ENCODE measurements around the gene PLA2G4D. TPM values are rescaled to one million over a fixed set of nuclear protein-coding genes. Genes with fewer than 3 reads are reported as not detected.
A peak's percentile ranks its signal among the peaks of the same experiment; 100 is the strongest.

PLA2G4D gene
- polyA plus RNA-seq, 1 of the 3 experiments (the other 2 are of a cell fraction) = not detected

- TF ChIP-seq POLR2AphosphoS5 (IDR thresholded peaks at IDR 0.05; ENCODE audit: low read depth, low read length) (no peak), MXI1 (IDR thresholded peaks at IDR 0.05; ENCODE audit: low read depth, low read length) (no peak), TAF1 (IDR thresholded peaks at IDR 0.05; ENCODE audit: borderline replicate concordance, low read depth, low read length) (no peak), TEAD4 (IDR thresholded peaks at IDR 0.05; ENCODE audit: borderline replicate concordance, insufficient read depth) (no peak), MEF2A (IDR thresholded peaks at IDR 0.05; ENCODE audit: borderline replicate concordance, low read depth) (no peak), YY1 (IDR thresholded peaks at IDR 0.05; ENCODE audit: low read depth) (no peak), GABPA (IDR thresholded peaks at IDR 0.05; ENCODE audit: low read depth) (no peak), IRF3 (IDR thresholded peaks at IDR 0.05; ENCODE audit: low read depth, low read length) (no peak), ZBTB33 (IDR thresholded peaks at IDR 0.05; ENCODE audit: borderline replicate concordance, low read depth) (no peak)
- Histone ChIP-seq H3K79me2 (ENCODE audit: insufficient read depth) (no peaks in the 10 kb centered on the region), H3K9me2 (no peaks in the 10 kb centered on the region), H3K9ac (no peak overlapping the region), H3K4me2 (no peak overlapping the region), H2AFZ (ENCODE audit: low read depth) (no peak overlapping the region), H3K9me3 (no peaks in the 10 kb centered on the region), H3K27me3 (ENCODE audit: insufficient read depth) (peaks cover 6% of the 10 kb centered on the region; the same call in 1 of the 2 replicates), H3K4me3 (ENCODE audit: low read depth in 2 of 2, low read length in 1 of 2) (no peak overlapping the region), H3K36me3 (replicated peaks in 1 of 2; ENCODE audit: control insufficient read depth in 1 of 2, insufficient read depth in 2 of 2, low read length in 1 of 2) (no peaks in the 10 kb centered on the region), H3K4me1 (ENCODE audit: control insufficient read depth in 1 of 2, insufficient read depth in 2 of 2, low read depth in 1 of 2, low read length in 1 of 2) (peaks cover 0 to 18% of the 10 kb centered on the region in 2 experiments; a peak in 1 of 4 replicates), H4K20me1 (ENCODE audit: insufficient read depth) (no peaks in the 10 kb centered on the region), H3F3A (replicated peaks; ENCODE audit: insufficient read depth) (no peaks in the 10 kb centered on the region), H3K27ac (ENCODE audit: low read depth in 2 of 2, low read length in 1 of 2) (no peak overlapping the region)
- ChIA-PET CTCF (interaction anchor here (1.0 to 17.2 kb wide), 7 partner anchors 8 to 78 kb away, joined by 3 to 293 read pairs (median 9); no protein-coding TSS in a partner anchor), POLR2A (no interaction called here)
- WGBS (ENCODE audit: low lambda C conversion rate) = 92% methylated on average over 2 of the region's 4 CpGs
- DNase-seq = no peak
Observed at GRCh38 chr15:42060477-42060763, 33.9 kb downstream of the PLA2G4D start.

- WGBS (ENCODE audit: low lambda C conversion rate) = 38% methylated on average over 14 of the region's 14 CpGs
- no peak overlapping the region for H3K9ac ChIP-seq
- peaks cover 0 to 13% of the 10 kb centered on the region in 2 experiments; a peak in 2 of 4 replicates for H3K4me1 ChIP-seq (ENCODE audit: control insufficient read depth in 1 of 2, insufficient read depth in 2 of 2, low read depth in 1 of 2, low read length in 1 of 2)
- CTCF ChIA-PET = interaction anchor here (0.7 to 17.2 kb wide), 12 partner anchors 9 to 84 kb away, joined by 3 to 293 read pairs (median 4); no protein-coding TSS in a partner anchor
- H2AFZ ChIP-seq (ENCODE audit: low read depth) = no peak overlapping the region
- peaks cover 6% of the 10 kb centered on the region; the same call in 1 of the 2 replicates for H3K27me3 ChIP-seq (ENCODE audit: insufficient read depth)
- peak overlapping the region in 1 of 2 experiments; percentile 15; a peak in 1 of 4 replicates for H3K4me3 ChIP-seq (ENCODE audit: low read depth in 2 of 2, low read length in 1 of 2)
- no peaks in the 10 kb centered on the region for H3K36me3 ChIP-seq (replicated peaks in 1 of 2; ENCODE audit: control insufficient read depth in 1 of 2, insufficient read depth in 2 of 2, low read length in 1 of 2)
- H3K9me3 ChIP-seq = no peaks in the 10 kb centered on the region
- POLR2A ChIA-PET = no interaction called here
- DNase-seq = peak; percentile 69
- H3F3A ChIP-seq (replicated peaks; ENCODE audit: insufficient read depth) = no peaks in the 10 kb centered on the region
- no peaks in the 10 kb centered on the region for H3K79me2 ChIP-seq (ENCODE audit: insufficient read depth)
- no peaks in the 10 kb centered on the region for H3K9me2 ChIP-seq
- no peak overlapping the region for H3K4me2 ChIP-seq
- no peak overlapping the region for H3K27ac ChIP-seq (ENCODE audit: low read depth in 2 of 2, low read length in 1 of 2)
- no peaks in the 10 kb centered on the region for H4K20me1 ChIP-seq (ENCODE audit: insufficient read depth)
- TF ChIP-seq MEF2A (IDR thresholded peaks at IDR 0.05; ENCODE audit: borderline replicate concordance, low read depth) (no peak), MXI1 (IDR thresholded peaks at IDR 0.05; ENCODE audit: low read depth, low read length) (peak; percentile 56; the same call in 1 of the 2 replicates), USF2 (IDR thresholded peaks at IDR 0.05; ENCODE audit: borderline replicate concordance, low read depth, low read length) (no peak), SIN3A (IDR thresholded peaks at IDR 0.05; ENCODE audit: borderline replicate concordance, low read depth, low read length) (no peak), TEAD4 (IDR thresholded peaks at IDR 0.05; ENCODE audit: borderline replicate concordance, insufficient read depth) (no peak), RAD21 (IDR thresholded peaks at IDR 0.05; ENCODE audit: low read length) (peak; percentile 61), FOSL2 (IDR thresholded peaks at IDR 0.05; ENCODE audit: borderline replicate concordance, low read depth) (no peak), RFX5 (IDR thresholded peaks at IDR 0.05; ENCODE audit: low read length) (no peak), FOXJ3 (CRISPR knock-in tag; IDR thresholded peaks at IDR 0.05) (no peak), ELF1 (IDR thresholded peaks at IDR 0.05) (no peak), TCF12 (IDR thresholded peaks at IDR 0.05) (no peak), NRF1 (IDR thresholded peaks at IDR 0.05; ENCODE audit: low read depth, low read length) (no peak), REST (IDR thresholded peaks at IDR 0.05; ENCODE audit: low read depth, low read length) (no peak)
Observed at GRCh38 chr15:42059661-42060476, 34.5 kb downstream of the PLA2G4D start.

Measured in SK-N-SH (cell line).